Kidney (tissue), 14 donors: ENCODE measurements around the gene KRTAP5-2. TPM values are rescaled to one million over a fixed set of nuclear protein-coding genes. Genes with fewer than 3 reads are reported as not detected.
A peak's percentile ranks its signal among the peaks of the same experiment; 100 is the strongest.
"Not testable (repeated sequence)": the region's sequence is repeated elsewhere in the genome, so short reads cannot be mapped to it uniquely, and the experiment has no call there.

ENCODE experiments used
- DNase-seq, 5 donors: peaks; one replicate each; pipeline ENCODE4 v3.0.0-alpha.2; 2013 to 2020
- FAIRE-seq: peaks from 2 replicates; lab custom pipeline; 2012; peaks lifted over from hg19 to GRCh38; lab: Jason Lieb, UNC
- H3K27ac ChIP-seq, 2 donors: one replicate each; pipeline ENCODE4 v1.7.0; 2013; ENCODE audit warnings: low read depth in 2 of 2, low read length in 2 of 2, inconsistent platforms in 1 of 2
- H3K27me3 ChIP-seq: one replicate; pipeline ENCODE4 v1.7.1; 2013; ENCODE audit warnings: low read length, inconsistent platforms; ENCODE audit not compliant: control insufficient read depth, insufficient read depth
- H3K36me3 ChIP-seq, 3 donors: one replicate each; pipeline versions ENCODE4 v1.7.0 to v1.7.1; 2013; ENCODE audit warnings: low read length in 3 of 3, control low read depth in 1 of 3, inconsistent platforms in 1 of 3; ENCODE audit not compliant: insufficient read depth in 3 of 3, control insufficient read depth in 2 of 3
- H3K4me1 ChIP-seq, 3 donors: one replicate each; pipeline versions ENCODE4 v1.7.0 to v1.7.1; 2013; ENCODE audit warnings: low read length in 3 of 3, inconsistent platforms in 1 of 3, low read depth in 1 of 3; ENCODE audit not compliant: control insufficient read depth in 2 of 3, insufficient read depth in 2 of 3
- H3K4me3 ChIP-seq, 3 donors: one replicate each; pipeline versions ENCODE4 v1.7.0 to v1.8.1; 2013; ENCODE audit warnings: low read length in 3 of 3, control low read depth in 1 of 3, inconsistent platforms in 1 of 3
- H3K9ac ChIP-seq, 3 donors: one replicate each; pipeline versions ENCODE4 v1.7.0 to v1.7.1; 2013; ENCODE audit warnings: low read length in 3 of 3, control low read depth in 1 of 3, inconsistent platforms in 1 of 3
- H3K9me3 ChIP-seq, 3 donors: one replicate each; pipeline versions ENCODE4 v1.7.0 to v1.7.1; 2013; ENCODE audit warnings: low read length in 3 of 3, control low read depth in 1 of 3, inconsistent platforms in 1 of 3; ENCODE audit not compliant: control insufficient read depth in 2 of 3, insufficient read depth in 1 of 3
- CTCF ChIP-seq: IDR thresholded peaks from 3 replicates; pipeline ENCODE4 v1.5.1; 2012; ENCODE audit warnings: mild to moderate bottlenecking, moderate library complexity, borderline replicate concordance; ENCODE audit not compliant: insufficient read depth; ENCODE audit errors: extremely low read depth
- intact Hi-C: fragments of 100-400 bp; cut with DNase I; formaldehyde crosslinking; loops from one replicate; pipeline ENCODE4 v1.11.1; 2022
- polyA plus RNA-seq: library from polyadenylated mRNA; stranded (reverse); fragments of 350-450 nt; fragmentation: Illumina TruSeq; extraction: RNeasy Lipid Tissue Mini Kit (QIAGEN cat#74804); gene quantifications from one replicate; pipeline ENCODE4 v1.2.3, GENCODE V29; 2014; ENCODE audit warnings: low read depth, low replicate concordance; ENCODE audit not compliant: insufficient read depth
- total RNA-seq: library from RNA; stranded (reverse); fragmentation: NEBNext Ultra II Directional; extraction: Animal tissue kit (Norgen Biotek cat#: 25700); gene quantifications from one replicate; pipeline ENCODE4 v1.2.1, GENCODE V29; 2021
- donor health status: control.
- donor health status: control.
- donor health status: control.
- donor health status: control.
- donor health status: control.
- donor health status: DM: yes; HTN: yes; CAD: no.
- donor health status: Normal renal cell carcinoma (clear cell type).

The KRTAP5-2 gene
- total and polyA plus RNA-seq, 2 donors from 2014 or later = not detected

- no peak for DNase-seq
- H3K4me1 ChIP-seq = peaks cover 0 to 2% (median 0%) of the 10 kb centered on the region in 3 donors
- H3K4me3 ChIP-seq = no peak overlapping the region
- no peak for FAIRE-seq
- no peaks in the 10 kb centered on the region for H3K9me3 ChIP-seq
- TF ChIP-seq CTCF = no peak
- no peak overlapping the region for H3K27ac ChIP-seq
- no peaks in the 10 kb centered on the region for H3K36me3 ChIP-seq
- H3K9ac ChIP-seq = no peak overlapping the region
- intact Hi-C loops = no loop called here
- no peaks in the 10 kb centered on the region for H3K27me3 ChIP-seq
Measured at GRCh38 chr11:1592628-1593027, 5.5 kb downstream of the KRTAP5-2 start.

- DNase-seq = peak in 1 of 5 donors; percentile 39
- H3K36me3 ChIP-seq = no peaks in the 10 kb centered on the region
Measured at GRCh38 chr11:1589996-1590395, 8.1 kb downstream of the KRTAP5-2 start.

GRCh38 chr11:1589191-1589963 lies 8.7 kb downstream of the KRTAP5-2 start:
- DNase-seq = peak in 1 of 5 donors; percentile 19
- H3K27me3 ChIP-seq, H3K9me3 ChIP-seq, intact Hi-C loops, H3K9ac ChIP-seq, FAIRE-seq, H3K4me3 ChIP-seq, H3K36me3 ChIP-seq, H3K4me1 ChIP-seq: not testable (repeated sequence)
- H3K27ac ChIP-seq = peak overlapping the region in 1 of 2 donors; percentile 60

More at GRCh38 chr11:1589996-1590395, 8.1 kb downstream of the KRTAP5-2 start:
- Histone ChIP-seq H3K9me3 (no peaks in the 10 kb centered on the region), H3K27ac (peak overlapping the region in 1 of 2 donors; percentile 60), H3K4me1 (no peaks in the 10 kb centered on the region), H3K4me3 (no peak overlapping the region), H3K27me3 (no peaks in the 10 kb centered on the region), H3K9ac (no peak overlapping the region)
- no peak for TF ChIP-seq CTCF
- intact Hi-C loops = no loop called here
- FAIRE-seq = no peak

GRCh38 chr11:1586699-1587098 lies 11.4 kb downstream of the KRTAP5-2 start:
- Histone ChIP-seq H3K9me3 (no peaks in the 10 kb centered on the region), H3K27me3 (no peaks in the 10 kb centered on the region), H3K9ac (no peak overlapping the region), H3K4me1 (no peaks in the 10 kb centered on the region), H3K4me3 (no peak overlapping the region), H3K27ac (no peak overlapping the region), H3K36me3 (no peaks in the 10 kb centered on the region)
- intact Hi-C loops = no loop called here
- FAIRE-seq (no peak), DNase-seq (peak in 2 of 5 donors; percentile 4 to 20)
- TF ChIP-seq CTCF = no peak

GRCh38 chr11:1584661-1585370 lies 13.3 kb downstream of the KRTAP5-2 start, which contains the start of gene KRTAP5-1:
KRTAP5-1 (minus strand) TSS chr11:1585283; CDS start chr11:1585249, 34 bp downstream.
- H3K9me3 ChIP-seq, H3K27ac ChIP-seq, H3K9ac ChIP-seq, H3K4me3 ChIP-seq, H3K4me1 ChIP-seq, FAIRE-seq, intact Hi-C loops, H3K27me3 ChIP-seq, H3K36me3 ChIP-seq: not testable (repeated sequence)
- DNase-seq = peak in 1 of 5 donors; percentile 48

- H3K9me3 ChIP-seq, H3K4me1 ChIP-seq, FAIRE-seq, H3K4me3 ChIP-seq, H3K36me3 ChIP-seq, H3K27ac ChIP-seq, intact Hi-C loops, H3K27me3 ChIP-seq, H3K9ac ChIP-seq: not testable (repeated sequence)
- DNase-seq = peak in 1 of 5 donors; percentile 7
Measured at GRCh38 chr11:1582909-1583308, 15.2 kb downstream of the KRTAP5-2 start.
